Adipose tissue (tissue), 3 donors: Measurements from ENCODE around the gene CD84. TPM values are rescaled to one million over a fixed set of nuclear protein-coding genes. Genes with fewer than 3 reads are reported as not detected.
"Not testable (repeated sequence)": the region's sequence is repeated elsewhere in the genome, so short reads cannot be mapped to it uniquely, and the experiment has no call there.

Experiments used
- H3K27ac ChIP-seq: one replicate; pipeline ENCODE4 v1.5.1; 2013; ENCODE audit warnings: low read depth, low read length
- WGBS, 3 donors: extraction: QIAGEN DNeasy Blood & Tissue Kit; methylation state at CpG; one replicate each; pipeline ENCODE4 v1.1.7; 2013; 5-methylcytosine and 5-hydroxymethylcytosine counted together
- polyA plus RNA-seq, 3 donors: library from polyadenylated mRNA; stranded (reverse); fragments of 200-250 nt; gene quantifications; one replicate each; pipeline ENCODE4 v1.2.3, GENCODE V29; 2013
- donor health status: healthy with polysubstance abuse.
- donor health status: Bipolar disorder and iron deficiency.
- donor health status: healthy.

CD84 gene
- polyA plus RNA-seq, 3 donors = 0.40 to 1.4 (median 1.0) TPM

GRCh38 chr1:160531809-160532556 lies 47.3 kb downstream of the CD84 start:
- not testable (repeated sequence) for H3K27ac ChIP-seq
- 93 to 96% (median 96%) methylated on average over 29 of the region's 29 CpGs for WGBS, 3 donors

GRCh38 chr1:160529401-160529952 lies 49.8 kb downstream of the CD84 start:
- whole genome bisulfite sequencing, 3 donors = 66 to 82% (median 69%) methylated on average over 7 of the region's 7 CpGs
- not testable (repeated sequence) for H3K27ac ChIP-seq

GRCh38 chr1:160523789-160524188 lies 55.5 kb downstream of the CD84 start:
- 82 to 92% (median 86%) methylated on average over 2 of the region's 2 CpGs for WGBS, 3 donors
- not testable (repeated sequence) for H3K27ac ChIP-seq

GRCh38 chr1:160522622-160523345 lies 56.5 kb downstream of the CD84 start, which contains the start of gene SLAMF6:
Gene SLAMF6 (minus strand): TSS chr1:160523255. CDS start chr1:160523192, 63 bp downstream.
- 60 to 64% (median 62%) methylated on average over 11 of the region's 11 CpGs for WGBS, 3 donors
- H3K27ac ChIP-seq = no peak within 1 kb of the TSS

- no peak overlapping the region for H3K27ac ChIP-seq
- 50 to 71% (median 55%) methylated on average over 3 of the region's 3 CpGs for WGBS, 3 donors
Measured at GRCh38 chr1:160522136-160522535, 57.2 kb downstream of the CD84 start.

GRCh38 chr1:160521554-160521953 lies 57.7 kb downstream of the CD84 start:
- 69 to 76% (median 75%) methylated on average over 2 of the region's 2 CpGs for WGBS, 3 donors
- H3K27ac ChIP-seq = no peak overlapping the region

- no peak overlapping the region for H3K27ac ChIP-seq
- 33 to 66% (median 34%) methylated on average over 3 of the region's 3 CpGs for WGBS, 3 donors
Measured at GRCh38 chr1:160520999-160521398, 58.3 kb downstream of the CD84 start.

GRCh38 chr1:160520582-160520981 lies 58.7 kb downstream of the CD84 start:
- no peak overlapping the region for H3K27ac ChIP-seq
- 23 to 48% (median 27%) methylated on average over 2 of the region's 2 CpGs for WGBS, 3 donors

- WGBS, 3 donors = 22 to 38% (median 31%) methylated on average over 5 of the region's 5 CpGs
- H3K27ac ChIP-seq = no peak overlapping the region
Measured at GRCh38 chr1:160519642-160520435, 59.5 kb downstream of the CD84 start.

- H3K27ac ChIP-seq = not testable (repeated sequence)
- 45 to 67% (median 47%) methylated on average over 2 of the region's 2 CpGs for WGBS, 3 donors
Measured at GRCh38 chr1:160517519-160517918, 61.8 kb downstream of the CD84 start.

GRCh38 chr1:160515908-160516307 lies 63.4 kb downstream of the CD84 start:
- WGBS, 3 donors = 41 to 70% (median 56%) methylated on average over 1 of the region's 1 CpG
- not testable (repeated sequence) for H3K27ac ChIP-seq

- no peak overlapping the region for H3K27ac ChIP-seq
- WGBS, 3 donors = 92 to 98% (median 94%) methylated on average over 2 of the region's 2 CpGs
Measured at GRCh38 chr1:160504651-160505050, 74.6 kb downstream of the CD84 start.

GRCh38 chr1:160503087-160503486 lies 76.2 kb downstream of the CD84 start:
- no peak overlapping the region for H3K27ac ChIP-seq
- WGBS, 3 donors = 90 to 94% (median 93%) methylated on average over 6 of the region's 6 CpGs

GRCh38 chr1:160500321-160500990 lies 78.8 kb downstream of the CD84 start:
- WGBS, 3 donors = 56 to 70% (median 70%) methylated on average over 1 of the region's 1 CpG
- H3K27ac ChIP-seq = no peak overlapping the region

GRCh38 chr1:160499631-160500030 lies 79.7 kb downstream of the CD84 start:
- 69 to 90% (median 84%) methylated on average over 1 of the region's 1 CpG for WGBS, 3 donors
- H3K27ac ChIP-seq = no peak overlapping the region

- H3K27ac ChIP-seq = not testable (repeated sequence)
- 78 to 86% (median 81%) methylated on average over 3 of the region's 3 CpGs for WGBS, 3 donors
Measured at GRCh38 chr1:160498301-160499065, 80.8 kb downstream of the CD84 start.

- no peak overlapping the region for H3K27ac ChIP-seq
- WGBS, 3 donors = 83 to 88% (median 87%) methylated on average over 4 of the region's 4 CpGs
Measured at GRCh38 chr1:160496334-160496733, 83.0 kb downstream of the CD84 start.
